PC-3 (cell line): ENCODE data around the gene KIAA1217.

Experiments used
- CTCF ChIP-seq: fragments of 300-600 bp; sonication (generic); conservative IDR thresholded peaks from 2 replicates; pipeline ENCODE4 v1.5.1; 2017; ENCODE audit warnings: antibody characterized with exemption, low read depth, mild to moderate bottlenecking, low read length
- EZH2 ChIP-seq: fragments of 300-600 bp; sonication (generic); IDR thresholded peaks from one replicate; pipeline ENCODE4 v1.6.1; 2017; ENCODE audit warnings: antibody characterized with exemption, mild to moderate bottlenecking, low read length; ENCODE audit not compliant: unreplicated experiment

DNA sequence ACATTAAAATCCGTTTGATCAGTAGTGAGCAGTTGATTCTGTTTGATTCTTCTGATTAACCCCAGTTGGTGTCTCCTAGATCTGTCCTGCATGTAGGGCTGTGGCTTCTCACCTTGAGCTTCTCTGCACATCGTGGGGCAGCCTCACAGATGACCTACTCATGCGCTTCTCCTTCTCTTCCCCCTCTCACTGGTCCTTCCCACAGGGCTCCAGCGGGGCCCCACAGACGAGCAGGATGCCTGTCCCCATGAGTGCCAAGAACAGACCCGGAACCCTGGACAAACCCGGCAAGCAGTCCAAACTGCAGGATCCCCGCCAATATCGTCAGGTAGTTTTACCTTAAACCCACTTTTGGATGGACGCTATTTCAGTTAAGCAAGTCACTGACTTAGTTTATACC lies 335.8 kb downstream of the KIAA1217 start:
- no peak for TF ChIP-seq CTCF
- TF ChIP-seq EZH2, result no peak
